M059J (cell line): ENCODE results near the gene POM121L2. TPM values are rescaled to one million over a fixed set of nuclear protein-coding genes. Genes with fewer than 3 reads are reported as not detected.
"Not testable (repeated sequence)": the region's sequence is repeated elsewhere in the genome, so short reads cannot be mapped to it uniquely, and the experiment has no call there.

Experiments
- DNase-seq: peaks from one replicate; pipeline ENCODE4 v3.0.0-alpha.2; 2012; ENCODE audit warnings: low read depth
- total RNA-seq: library from RNA; depleted of rRNA; stranded (reverse); fragments of >200 nt; shearing (Covaris generic); gene quantifications from 2 replicates; pipeline ENCODE4 v1.2.3, GENCODE V29; 2014

The POM121L2 gene
- total RNA-seq, 1 experiment from 2014 or later: not detected

DNA sequence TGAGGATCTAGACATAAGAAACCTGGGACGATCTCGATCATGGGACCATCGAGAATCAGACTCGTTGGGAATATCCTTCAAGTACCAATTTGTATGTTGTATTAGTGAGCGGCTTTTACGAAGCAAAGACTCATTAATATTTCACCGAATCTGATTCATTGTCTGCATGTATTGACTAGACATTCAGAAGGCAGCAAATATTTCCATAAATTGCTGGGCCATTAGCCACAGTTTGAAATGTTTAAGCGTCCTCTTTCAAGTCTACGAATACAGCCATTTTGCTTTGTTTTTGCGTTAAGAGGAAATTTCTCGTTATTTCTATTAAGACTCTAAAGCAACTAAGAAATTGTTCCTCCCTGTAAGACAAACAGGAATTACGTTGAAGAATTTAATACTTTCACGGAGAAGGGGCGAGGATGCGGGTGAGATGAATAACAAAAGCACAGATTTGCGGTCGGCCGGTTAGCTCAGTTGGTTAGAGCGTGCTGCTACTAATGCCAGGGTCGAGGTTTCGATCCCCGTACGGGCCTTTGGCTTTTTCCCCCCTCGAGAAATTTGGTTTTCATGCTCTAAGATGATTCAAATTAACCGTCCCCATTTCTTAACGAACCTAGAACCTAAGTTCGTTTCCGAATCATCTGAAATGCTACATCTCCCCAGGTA is 18.5 kb downstream of the POM121L2 start:
- DNase-seq: peak; percentile 66

DNA sequence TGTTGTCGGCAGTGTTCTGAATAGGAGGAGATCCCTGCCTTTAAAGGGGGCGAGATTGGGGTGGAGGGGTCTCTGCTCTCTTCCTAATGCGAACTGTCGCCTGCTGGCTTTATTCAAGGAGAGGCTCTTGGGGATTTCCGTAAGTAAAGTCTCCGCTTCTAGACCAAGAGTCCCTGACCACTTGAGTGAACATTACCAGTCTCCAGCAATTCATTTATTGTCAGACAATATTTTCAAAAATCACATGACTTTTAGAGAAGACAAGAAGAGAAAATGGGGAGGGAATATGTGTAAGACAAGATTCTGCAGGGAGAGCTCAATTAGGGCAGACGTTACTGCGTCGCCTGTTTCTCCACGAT is 21.2 kb downstream of the POM121L2 start:
- DNase-seq: no peak

DNA sequence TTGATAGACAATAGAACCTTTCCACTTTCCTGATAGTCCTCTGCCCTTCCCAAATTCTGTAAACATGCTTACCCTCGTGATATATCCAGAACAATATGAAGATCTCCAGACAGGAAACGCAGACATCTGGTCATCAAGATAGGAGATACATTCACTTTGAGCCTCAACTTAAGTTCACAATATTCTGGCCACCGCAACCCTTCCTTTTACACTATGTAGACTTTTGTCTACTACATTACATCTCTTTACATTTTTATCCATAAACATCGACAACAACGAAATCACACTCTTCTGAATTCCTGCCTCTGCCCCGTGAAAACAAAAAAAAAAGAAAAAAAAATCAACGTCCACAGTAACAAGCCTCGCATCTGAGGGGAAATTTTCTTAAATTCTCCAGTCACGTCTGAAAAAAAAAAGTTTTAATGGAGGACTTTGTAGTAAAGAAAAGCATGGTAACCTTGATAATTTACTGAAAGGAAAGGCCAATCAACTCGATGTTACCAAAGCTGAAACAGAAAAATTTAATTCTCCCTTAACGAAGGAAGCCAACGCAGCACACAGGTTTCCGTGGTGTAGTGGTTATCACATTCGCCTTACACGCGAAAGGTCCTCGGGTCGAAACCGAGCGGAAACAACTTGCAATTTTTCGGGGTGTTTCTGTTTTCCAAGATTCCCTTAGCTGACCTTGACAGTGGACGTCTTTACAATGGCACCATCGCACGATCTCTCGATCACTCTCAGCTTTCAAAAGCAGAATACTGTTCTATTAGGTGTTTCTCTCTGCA is 21.8 kb downstream of the POM121L2 start:
- no peak for DNase-seq

DNA sequence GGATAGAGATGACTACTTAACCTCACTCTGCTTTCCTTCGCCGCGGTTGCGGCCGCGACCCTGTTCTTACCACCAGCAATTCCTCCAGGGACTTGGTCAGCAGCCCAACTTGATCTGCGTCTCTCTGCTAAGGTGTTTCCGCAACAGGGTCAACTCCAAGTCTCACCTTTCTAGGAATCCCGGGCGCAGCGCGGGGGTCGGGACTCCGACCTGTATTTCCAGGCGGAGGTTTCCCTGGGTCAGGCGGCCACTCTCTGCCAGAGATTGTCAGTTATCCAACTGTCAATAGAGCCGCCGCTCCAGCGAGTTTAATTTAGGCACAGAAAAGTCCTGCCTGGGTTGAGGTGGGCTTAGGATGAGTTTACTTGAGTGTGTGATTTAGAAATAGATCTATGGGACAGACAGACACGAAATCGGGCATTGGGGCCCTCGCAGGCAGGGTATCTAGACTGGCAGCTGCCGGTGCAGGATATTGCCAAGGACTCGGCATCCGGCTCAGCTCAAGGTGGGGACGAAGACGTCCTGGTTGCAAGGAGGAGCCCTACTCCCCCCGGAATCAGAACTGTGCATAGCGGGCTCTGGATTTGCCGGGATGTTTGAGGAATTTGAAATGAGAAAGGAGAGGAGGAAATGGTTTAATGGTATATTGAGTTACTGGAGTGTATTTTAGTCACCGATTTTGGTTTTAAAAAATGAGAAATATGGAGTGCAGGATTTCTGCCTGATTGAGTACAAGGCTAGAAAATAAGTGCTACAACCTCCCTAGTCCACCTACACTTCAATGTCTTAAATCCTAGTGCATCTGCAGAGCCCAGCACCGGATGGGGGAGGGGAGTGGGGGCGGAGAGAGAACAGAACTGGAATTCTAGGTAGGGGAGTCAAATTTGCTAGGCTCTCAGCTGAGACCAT is 23.7 kb downstream of the POM121L2 start:
- peak; percentile 58 for DNase-seq

DNA sequence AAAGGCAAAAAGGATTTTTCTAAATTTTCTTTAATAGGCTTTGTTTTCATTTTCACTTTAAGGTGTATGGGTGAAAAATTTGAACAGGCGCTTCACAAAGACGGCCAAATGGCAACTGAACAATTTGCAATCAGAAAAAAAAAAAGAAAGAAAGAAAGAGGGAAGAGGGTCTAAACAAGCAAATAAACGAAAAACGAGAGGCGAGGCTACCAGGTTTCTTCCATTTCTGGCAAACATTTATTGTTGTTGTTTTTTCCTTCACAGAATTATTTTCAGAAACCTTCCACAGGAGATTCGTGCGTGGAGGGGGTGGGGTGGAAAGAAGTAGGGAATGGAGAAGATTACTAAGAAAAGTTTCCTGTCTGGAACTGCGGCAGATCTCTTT is 24.3 kb downstream of the POM121L2 start:
- no peak for DNase-seq

DNA sequence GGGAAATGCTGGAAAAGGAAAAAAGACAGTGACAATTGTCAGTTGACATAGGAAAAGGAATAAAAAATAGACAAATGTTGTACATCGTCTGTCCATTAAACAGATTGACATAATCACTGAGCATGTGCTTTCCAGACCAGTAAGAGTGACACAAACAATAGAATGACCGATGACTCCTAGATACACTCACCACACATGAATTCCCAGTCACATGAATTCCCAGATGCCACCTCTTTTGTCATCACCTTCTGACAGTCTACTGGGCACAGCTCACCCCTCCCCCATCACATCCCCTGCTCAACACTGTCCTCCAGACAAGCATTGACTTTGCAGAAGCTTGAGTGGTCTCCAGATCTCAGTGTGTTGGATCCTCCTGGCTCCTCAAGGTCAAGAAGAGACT is 25.9 kb downstream of the POM121L2 start:
- DNase-seq: peak; percentile 40

DNA sequence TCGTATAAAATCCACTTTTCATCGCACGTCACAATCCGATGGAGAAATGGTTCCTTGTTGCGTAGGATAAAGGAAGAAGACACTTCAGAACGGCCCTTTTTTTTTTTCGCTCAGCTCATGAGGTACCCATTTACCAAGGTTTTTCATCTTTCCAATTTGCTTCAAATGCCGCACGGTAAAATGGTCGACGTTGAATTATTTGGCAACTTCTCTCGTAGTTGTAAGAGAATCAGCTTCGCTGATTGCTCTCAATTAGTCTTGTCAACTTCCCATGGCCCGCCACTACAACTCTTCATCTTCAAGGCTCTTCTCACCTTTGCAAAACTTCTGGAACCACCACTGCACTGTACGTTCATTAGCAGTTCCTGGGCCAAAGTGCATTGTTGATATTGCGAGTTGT is 28.8 kb downstream of the POM121L2 start:
- no peak for DNase-seq

DNA sequence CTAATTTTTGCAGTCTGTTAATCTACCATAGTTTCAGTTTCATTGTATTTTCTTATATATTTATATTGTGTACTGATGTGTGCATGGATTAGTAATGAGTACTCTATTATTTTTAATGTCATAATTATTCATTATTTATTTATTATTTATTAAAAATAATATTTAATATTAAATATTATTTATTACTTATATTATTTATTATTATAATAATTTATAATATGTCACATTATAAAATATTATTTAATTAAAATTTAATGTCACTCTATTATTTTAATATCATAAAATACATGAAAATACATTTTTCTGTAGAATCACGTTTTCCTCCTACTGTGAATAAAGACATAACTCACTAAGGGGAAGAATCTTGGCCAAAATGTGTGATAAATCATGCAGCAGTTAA is 30.5 kb downstream of the POM121L2 start:
- no peak for DNase-seq

DNA sequence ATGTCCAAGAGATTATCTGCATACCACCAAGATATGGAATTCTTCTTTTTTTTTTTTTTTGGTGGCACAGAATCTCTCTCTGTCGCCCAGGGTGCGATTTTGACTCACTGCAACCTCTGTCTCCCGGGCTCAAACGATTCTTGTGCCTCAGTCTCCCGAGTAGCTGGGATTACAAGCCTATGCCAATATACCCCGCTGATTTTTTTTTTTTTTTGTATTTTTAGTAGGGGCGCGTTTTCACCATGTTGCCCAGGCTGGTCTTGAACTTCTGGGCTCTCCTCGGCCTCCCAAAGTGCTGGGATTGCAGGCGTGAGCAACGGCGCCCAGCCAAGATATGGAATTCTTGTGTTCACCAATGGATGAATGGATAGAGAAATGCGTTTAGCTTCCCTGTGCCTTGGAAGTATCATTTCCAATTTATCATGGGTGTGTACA is 31.0 kb downstream of the POM121L2 start:
- peak; percentile 32 for DNase-seq

DNA sequence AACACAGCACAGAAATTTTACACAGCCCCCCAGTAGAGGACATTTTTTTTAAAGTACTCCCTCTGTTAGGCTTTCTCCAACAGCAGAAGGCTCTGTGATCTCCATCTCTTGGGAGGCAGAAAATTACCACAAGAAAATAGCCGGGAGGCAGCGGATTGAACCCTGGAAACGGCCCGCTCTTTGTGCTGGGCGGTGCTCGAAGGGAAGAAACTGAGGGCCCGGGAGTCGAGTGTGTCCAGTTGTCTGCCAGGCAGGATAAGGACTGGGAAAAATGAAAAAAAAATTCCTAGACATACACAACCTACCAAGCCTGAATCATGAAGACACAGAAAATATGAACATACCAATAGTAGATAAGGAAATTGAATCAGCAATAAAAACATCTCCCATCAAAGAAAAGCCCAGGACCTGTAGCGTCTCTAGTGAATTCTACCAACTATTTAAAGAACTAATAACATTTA is 31.5 kb downstream of the POM121L2 start:
- DNase-seq: peak; percentile 65

DNA sequence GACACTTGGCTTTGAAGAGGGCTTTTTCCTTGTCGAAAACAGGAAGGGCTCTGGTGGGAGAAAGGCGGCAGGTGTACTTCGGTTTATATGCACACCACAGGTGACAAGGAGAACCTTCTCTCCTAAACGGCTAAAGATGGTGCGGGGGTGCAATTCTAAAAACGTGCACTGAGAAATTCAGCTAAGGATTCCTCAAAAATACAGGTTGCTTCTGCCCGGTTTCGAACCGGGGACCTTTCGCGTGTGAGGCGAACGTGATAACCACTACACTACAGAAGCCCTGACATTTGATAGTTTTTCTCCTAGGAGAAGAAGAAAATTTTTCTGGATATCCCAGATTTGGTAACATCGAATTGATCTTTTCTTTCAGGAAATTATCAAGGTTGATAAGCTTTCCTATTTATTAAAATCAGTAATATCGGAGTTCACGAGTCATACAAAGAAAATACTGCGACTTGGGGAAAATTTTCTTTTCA is 32.0 kb downstream of the POM121L2 start:
- peak; percentile 75 for DNase-seq

DNA sequence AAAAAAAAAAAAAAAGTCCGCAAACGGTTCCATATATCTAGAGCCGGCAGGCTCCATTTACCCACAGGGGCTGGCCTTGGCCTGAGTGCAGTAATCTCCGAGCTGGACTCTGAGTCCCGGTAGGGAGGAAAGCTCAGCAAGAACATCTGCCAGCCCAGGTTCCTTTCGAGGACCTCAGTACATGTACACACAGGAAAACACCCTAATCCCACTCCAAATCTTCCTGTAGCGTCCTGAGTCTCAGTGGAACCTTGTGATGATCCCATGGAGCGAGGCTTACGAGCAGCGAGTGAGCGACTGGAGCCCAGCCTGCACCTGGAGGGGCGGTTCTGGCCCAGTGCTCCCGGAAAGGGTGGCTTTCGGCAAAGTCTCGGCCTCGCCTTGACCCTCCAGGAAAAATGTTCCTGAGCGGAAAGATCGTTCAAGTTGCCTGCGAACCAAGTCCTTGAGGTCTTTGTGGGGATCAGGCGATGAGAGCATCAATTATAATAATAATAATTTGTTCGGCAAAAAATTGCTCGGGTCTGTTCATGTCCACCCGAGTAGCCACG is 32.5 kb downstream of the POM121L2 start:
- DNase-seq: peak; percentile 27

DNA sequence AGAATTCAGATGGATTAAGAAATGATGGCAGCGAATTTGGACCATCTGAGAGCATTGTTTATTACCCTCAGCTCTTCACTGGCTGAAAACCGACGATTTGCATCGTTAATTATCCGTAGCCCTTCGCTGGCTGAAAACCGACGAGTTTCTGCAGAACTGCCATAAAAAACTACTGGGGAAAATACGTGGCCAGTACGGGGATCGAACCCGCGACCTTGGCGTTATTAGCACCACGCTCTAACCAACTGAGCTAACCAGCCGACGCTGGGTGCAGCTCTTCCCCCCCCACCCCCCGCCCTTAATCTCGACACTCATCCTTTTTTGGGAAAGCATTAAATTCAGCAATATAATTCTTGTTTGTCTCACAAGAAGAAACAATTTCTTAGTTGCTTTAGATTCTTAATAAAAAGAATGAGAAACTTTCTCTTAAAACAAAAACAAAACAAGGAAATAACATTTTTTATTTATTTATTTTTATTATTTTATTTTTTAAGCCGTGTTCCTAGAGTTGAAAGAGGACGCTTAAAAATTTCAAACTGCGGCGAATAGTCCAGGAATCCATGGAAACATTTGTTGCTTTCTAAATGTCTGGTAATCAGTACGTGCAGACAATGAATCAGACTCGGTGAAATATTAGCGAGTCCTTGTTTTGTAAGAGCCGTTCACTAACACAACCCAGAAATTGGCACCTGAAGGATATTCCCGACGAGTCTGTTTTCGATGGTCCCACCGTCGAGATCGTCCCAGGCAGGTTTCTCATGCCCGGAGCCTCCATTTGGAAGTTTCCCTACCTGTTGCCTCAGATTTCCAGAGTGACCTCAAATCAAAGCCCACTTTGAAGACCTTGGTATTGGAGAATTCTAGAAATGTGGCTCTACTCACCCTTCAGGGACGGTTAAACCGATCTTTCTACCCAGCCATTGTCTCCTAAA is 36.8 kb downstream of the POM121L2 start:
- peak; percentile 53 for DNase-seq

DNA sequence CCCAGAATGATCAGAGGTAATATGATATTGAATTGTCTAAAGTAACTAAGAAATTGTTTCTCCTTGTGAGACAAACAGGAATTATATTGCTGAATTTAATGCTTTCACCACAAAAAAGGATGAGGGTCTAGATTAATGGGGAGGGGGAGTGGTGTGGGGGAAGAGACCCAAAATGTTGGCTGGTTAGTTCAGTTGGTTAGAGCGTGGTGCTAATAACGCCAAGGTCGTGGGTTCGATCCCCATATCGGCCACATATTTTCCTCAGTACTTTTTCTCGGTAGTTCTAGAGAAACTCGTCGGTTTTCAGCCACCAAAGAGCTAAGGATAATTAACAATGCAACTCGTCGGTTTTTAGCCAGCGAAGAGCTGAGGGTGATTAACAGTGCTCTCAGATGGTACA is 38.3 kb downstream of the POM121L2 start:
- DNase-seq: no peak

DNA sequence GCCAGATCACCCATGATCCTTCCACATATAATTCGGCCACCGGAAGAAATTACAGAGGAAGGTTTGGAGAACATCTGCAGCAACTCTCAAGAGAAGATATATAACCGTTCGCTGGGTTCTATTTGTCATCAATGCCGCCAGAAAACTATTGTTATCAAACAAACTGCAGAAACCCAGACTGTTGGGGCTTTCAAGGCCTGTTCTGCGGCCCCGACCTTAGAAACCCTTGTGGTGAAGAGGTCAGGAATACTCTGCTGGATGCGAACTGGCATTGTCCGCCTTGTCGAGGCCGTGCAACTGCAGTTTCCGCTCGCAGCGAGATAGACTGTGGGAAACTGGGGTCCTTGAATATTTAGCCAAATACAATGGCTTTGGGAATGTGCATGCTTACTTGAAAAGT is 43.3 kb downstream of the POM121L2 start:
- no peak for DNase-seq

DNA sequence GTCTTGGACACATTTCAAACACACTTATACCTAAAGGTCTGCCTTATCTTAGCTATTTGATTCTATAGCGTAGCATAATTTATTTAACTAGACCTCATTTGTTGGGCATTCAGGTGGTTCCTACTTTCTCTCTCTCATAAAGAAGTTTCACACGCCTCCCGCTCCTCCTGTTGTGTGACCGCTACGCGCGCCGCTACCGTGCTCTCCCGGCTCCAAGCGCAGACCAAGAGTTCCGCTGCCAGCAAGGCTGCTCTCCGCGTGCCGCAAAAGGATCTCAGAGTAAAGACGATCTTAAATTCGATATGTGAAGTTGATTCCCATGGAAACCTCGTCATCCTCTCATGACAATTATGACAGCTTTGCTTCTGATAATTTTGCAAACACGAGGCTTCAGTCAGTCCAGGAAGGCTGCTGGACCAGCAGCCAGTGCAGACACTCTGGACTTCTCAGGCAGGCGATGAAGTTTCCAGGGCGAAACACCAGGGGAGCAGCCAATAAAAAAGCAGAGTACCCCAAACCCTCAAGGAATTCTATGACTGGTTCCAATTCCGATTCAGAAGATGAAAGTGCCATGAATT is 44.1 kb downstream of the POM121L2 start:
- DNase-seq: no peak

DNA sequence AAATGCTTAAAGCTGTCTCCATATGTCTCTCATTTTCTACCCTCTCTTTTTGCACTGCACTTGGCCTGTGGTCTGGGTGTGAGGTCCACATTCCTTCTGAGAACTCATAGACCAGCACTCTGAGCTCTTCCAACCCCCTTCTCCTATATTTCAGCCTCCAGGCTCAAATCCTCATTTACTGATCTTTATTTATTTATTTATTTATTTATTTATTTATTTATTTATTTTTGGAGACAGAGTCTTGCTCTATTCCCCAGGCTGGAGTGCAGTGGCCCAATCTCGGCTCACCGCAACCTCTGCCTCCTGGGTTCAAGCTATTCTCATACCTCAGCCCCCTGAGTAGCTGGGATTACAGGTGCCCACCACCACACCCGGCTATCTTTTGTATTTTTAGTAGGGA is 45.1 kb downstream of the POM121L2 start:
- DNase-seq: not testable (repeated sequence)

DNA sequence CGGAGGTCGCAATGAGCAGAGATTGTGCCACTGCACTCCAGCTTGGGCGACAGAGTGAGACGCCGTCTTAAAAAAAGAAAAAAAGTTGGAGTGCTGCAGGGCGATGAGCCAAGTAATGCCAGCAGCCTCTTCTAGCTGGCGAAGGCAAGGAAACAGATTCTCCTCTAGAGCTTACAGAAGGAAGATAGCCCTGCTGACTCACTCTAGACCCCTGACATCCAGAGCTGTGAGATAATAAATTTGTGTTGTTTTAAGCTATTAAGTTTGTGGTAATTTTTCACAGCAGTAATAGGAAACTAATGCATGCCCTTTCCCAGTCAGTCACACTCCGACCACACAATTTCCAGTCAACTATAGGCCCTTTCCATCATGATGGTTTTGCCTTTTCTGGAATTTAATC is 48.2 kb downstream of the POM121L2 start:
- peak; percentile 41 for DNase-seq

DNA sequence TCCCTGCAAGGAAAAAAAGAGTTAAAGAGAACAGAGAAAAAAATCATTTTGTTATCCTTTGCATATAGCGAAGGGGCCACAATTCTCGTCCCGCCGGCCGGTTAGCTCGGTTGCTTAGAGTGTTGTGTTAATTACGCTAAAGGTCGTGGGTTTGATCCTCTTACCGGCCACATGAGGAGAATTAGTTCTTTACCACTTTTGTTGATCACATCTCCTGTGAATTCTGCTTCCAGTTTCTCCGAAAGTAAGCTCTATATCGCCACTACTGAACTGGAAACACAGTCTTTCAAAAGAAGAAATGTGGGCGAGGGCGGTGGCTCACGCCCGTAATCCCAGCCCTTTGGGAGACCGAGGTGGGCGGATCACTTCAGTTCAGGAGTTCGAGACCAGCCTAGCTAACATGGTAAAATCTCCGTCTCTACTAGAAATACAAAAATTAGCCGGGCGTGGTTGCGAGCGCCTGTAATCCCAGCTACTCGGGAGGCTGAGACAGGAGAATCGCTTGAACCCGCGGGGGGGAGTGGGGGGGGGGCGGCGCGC is 51.2 kb downstream of the POM121L2 start:
- no peak for DNase-seq

DNA sequence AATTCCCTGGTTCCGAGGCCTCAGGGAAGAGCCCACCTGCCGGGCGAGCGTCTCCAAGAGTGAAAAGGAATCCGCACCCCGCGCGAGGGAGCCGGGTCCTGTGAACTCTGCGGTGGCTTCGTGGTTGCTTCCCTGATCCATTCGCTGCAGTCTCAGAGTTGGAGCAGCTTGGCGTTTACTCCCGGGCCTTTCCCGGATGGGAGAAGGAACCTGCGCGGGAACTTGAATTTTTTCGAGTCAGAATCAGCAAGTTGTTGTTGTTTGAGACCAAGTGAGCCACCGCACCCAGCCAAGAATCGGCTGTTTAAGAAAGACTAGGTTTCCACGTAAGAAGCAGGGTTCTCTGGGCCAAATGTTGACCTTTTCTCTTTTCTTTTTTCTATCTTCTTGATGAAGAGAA is 51.7 kb downstream of the POM121L2 start:
- no peak for DNase-seq
